ENCODE results near the gene MXD4. TPM values are rescaled to one million over a fixed set of nuclear protein-coding genes. Genes with fewer than 3 reads are reported as not detected.

MXD4 gene
- polyA plus RNA-seq, 1 donor (not counting 4 experiments of a cell fraction or from before 2014, with no cell fraction given), result 26.0 TPM

DNA sequence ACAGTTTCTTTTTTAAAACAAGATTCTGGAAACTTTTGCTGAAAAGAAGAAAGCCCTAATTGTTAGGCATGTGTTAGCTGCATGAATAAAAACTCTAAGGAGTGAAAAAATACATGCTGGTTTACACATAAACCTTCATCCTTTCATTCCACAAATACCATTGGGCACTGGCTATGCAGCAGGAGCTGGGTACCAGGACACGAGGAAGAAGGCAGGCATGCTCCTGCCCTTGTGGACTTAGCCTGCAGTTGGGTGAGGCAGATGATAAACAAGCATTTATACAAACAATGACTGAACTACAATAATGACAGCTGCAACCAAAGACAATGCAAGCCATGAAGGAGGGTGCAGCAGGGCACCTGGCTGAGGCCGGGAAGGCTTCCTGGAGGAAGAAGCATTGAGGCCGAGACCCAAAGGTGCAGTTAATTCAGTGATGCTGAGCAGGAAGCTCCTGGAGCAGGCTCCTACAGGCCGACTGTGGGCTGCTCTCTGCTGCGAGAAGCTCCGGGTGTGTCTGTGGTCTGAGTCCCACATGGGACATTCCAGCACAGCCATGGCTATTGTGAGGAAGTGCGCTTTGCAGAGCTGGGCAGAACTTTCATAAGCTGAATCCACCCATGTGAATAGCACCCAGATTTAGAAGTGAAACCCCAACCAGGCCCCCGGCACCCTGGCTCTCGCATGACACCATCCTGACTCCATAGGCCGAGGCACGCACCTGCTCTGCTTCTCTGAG lies 44.0 kb upstream of the MXD4 start:
- TF ChIP-seq, protein P1, sequence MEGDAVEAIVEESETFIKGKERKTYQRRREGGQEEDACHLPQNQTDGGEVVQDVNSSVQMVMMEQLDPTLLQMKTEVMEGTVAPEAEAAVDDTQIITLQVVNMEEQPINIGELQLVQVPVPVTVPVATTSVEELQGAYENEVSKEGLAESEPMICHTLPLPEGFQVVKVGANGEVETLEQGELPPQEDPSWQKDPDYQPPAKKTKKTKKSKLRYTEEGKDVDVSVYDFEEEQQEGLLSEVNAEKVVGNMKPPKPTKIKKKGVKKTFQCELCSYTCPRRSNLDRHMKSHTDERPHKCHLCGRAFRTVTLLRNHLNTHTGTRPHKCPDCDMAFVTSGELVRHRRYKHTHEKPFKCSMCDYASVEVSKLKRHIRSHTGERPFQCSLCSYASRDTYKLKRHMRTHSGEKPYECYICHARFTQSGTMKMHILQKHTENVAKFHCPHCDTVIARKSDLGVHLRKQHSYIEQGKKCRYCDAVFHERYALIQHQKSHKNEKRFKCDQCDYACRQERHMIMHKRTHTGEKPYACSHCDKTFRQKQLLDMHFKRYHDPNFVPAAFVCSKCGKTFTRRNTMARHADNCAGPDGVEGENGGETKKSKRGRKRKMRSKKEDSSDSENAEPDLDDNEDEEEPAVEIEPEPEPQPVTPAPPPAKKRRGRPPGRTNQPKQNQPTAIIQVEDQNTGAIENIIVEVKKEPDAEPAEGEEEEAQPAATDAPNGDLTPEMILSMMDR (optimal IDR thresholded peaks at IDR 0.05 in 1 of 3, IDR thresholded peaks at IDR 0.05 in 1 of 3, conservative IDR thresholded peaks at IDR 0.05 in 1 of 3; ENCODE audit: extremely low read depth in 1 of 3, insufficient read depth in 2 of 3, low read length in 3 of 3), result no peak
- TF ChIP-seq EZH2 (IDR thresholded peaks at IDR 0.05; ENCODE audit: low read length), result no peak
- Histone ChIP-seq H3K9me3 (ENCODE audit: control insufficient read depth, low read depth, low read length) (no peaks in the 10 kb centered on the region), H2AFZ (ENCODE audit: control insufficient read depth, low read length) (no peak overlapping the region), H3K4me2 (ENCODE audit: control insufficient read depth, extremely low read depth, insufficient read depth, low read depth, low read length) (no peak overlapping the region), H3K79me2 (ENCODE audit: control insufficient read depth, insufficient read depth, low read length) (no peaks in the 10 kb centered on the region), H3K4me1 (ENCODE audit: control insufficient read depth, extremely low read depth, insufficient read depth, low read length) (no peaks in the 10 kb centered on the region), H3K4me3 (ENCODE audit: control insufficient read depth in 2 of 3, extremely low read depth in 1 of 3, insufficient read depth in 2 of 3, low read depth in 1 of 3, low read length in 3 of 3) (no peak overlapping the region), H3K9me1 (ENCODE audit: control insufficient read depth, extremely low read depth, insufficient read depth, low read length) (no peaks in the 10 kb centered on the region), H3K9ac (ENCODE audit: control insufficient read depth, extremely low read depth, insufficient read depth, low read length) (no peak overlapping the region), H4K20me1 (ENCODE audit: control insufficient read depth, extremely low read depth, insufficient read depth, low read length) (no peaks in the 10 kb centered on the region), H3K27me3 (ENCODE audit: control insufficient read depth, extremely low read depth, insufficient read depth, low read length) (peaks cover 9% of the 10 kb centered on the region), H3K36me3 (ENCODE audit: control insufficient read depth in 2 of 2, extremely low read depth in 1 of 2, insufficient read depth in 2 of 2, low read length in 2 of 2) (no peaks in the 10 kb centered on the region), H3K27ac (ENCODE audit: control insufficient read depth, insufficient read depth, low read length) (no peak overlapping the region)
- dilution Hi-C loops (cut with MboI; ENCODE audit: extremely low pct_ligation_motif_present, low sequenced_read_pairs), result no loop called here
- no peak for FAIRE-seq
- no peak for DNase-seq (ENCODE audit: low read depth, low spot score)

DNA sequence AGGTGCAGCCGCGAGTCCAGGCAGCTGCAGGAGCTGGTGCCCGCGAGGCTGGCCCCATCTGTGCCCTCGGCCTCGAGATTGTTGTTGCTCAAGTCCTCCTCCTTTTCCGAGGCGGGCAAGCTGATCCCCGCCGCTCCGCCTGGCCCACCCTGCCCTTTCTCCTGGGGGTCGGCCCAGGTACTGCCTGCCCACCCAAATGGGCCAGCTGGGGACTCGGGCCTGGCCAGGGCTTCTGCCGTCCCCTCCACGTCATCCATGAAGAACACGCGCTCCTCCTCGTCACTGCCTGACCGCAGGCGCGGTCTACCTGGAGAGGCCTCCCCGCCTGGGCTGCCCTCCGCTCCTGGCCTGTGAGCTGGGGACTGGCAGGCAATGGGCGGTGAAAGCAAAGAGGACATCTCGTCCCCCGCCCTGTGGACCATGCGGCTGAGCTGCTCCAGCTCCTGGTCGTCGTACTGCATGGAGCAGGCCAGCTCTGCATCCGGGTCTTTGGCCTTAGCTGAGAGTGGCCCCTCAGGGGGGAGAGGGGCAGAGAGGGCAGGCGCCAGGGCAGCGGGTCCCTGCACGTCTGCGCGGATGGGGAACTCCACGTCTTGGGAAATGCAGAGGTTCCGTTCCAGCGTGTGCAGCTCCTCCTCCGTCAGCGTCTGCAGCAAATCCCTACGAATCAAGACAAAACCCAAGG lies 43.1 kb upstream of the MXD4 start:
- Histone ChIP-seq H3K36me3 (ENCODE audit: control insufficient read depth in 2 of 2, extremely low read depth in 1 of 2, insufficient read depth in 2 of 2, low read length in 2 of 2) (no peaks in the 10 kb centered on the region), H3K27ac (ENCODE audit: control insufficient read depth, insufficient read depth, low read length) (no peak overlapping the region), H4K20me1 (ENCODE audit: control insufficient read depth, extremely low read depth, insufficient read depth, low read length) (no peaks in the 10 kb centered on the region), H3K9me3 (ENCODE audit: control insufficient read depth, low read depth, low read length) (no peaks in the 10 kb centered on the region), H3K4me1 (ENCODE audit: control insufficient read depth, extremely low read depth, insufficient read depth, low read length) (no peaks in the 10 kb centered on the region), H3K9ac (ENCODE audit: control insufficient read depth, extremely low read depth, insufficient read depth, low read length) (no peak overlapping the region), H2AFZ (ENCODE audit: control insufficient read depth, low read length) (no peak overlapping the region), H3K4me3 (ENCODE audit: control insufficient read depth in 2 of 3, extremely low read depth in 1 of 3, insufficient read depth in 2 of 3, low read depth in 1 of 3, low read length in 3 of 3) (no peak overlapping the region), H3K4me2 (ENCODE audit: control insufficient read depth, extremely low read depth, insufficient read depth, low read depth, low read length) (no peak overlapping the region), H3K79me2 (ENCODE audit: control insufficient read depth, insufficient read depth, low read length) (no peaks in the 10 kb centered on the region), H3K9me1 (ENCODE audit: control insufficient read depth, extremely low read depth, insufficient read depth, low read length) (no peaks in the 10 kb centered on the region), H3K27me3 (ENCODE audit: control insufficient read depth, extremely low read depth, insufficient read depth, low read length) (peaks cover 9% of the 10 kb centered on the region)
- no peak for FAIRE-seq
- TF ChIP-seq, protein P1 (optimal IDR thresholded peaks at IDR 0.05 in 1 of 3, IDR thresholded peaks at IDR 0.05 in 1 of 3, conservative IDR thresholded peaks at IDR 0.05 in 1 of 3; ENCODE audit: extremely low read depth in 1 of 3, insufficient read depth in 2 of 3, low read length in 3 of 3), result no peak
- TF ChIP-seq EZH2 (IDR thresholded peaks at IDR 0.05; ENCODE audit: low read length), result no peak
- dilution Hi-C loops (cut with MboI; ENCODE audit: extremely low pct_ligation_motif_present, low sequenced_read_pairs), result no loop called here
- no peak for DNase-seq (ENCODE audit: low read depth, low spot score)

Measured in keratinocyte (primary cell).